CD4-positive, alpha-beta T cell treated with Interleukin-4 for 1 hour (primary cell): ENCODE data around the gene TST.

Experiments used
- DNase-seq, 2 donors: peaks; one replicate each; pipeline ENCODE4 v3.0.0-alpha.2; 2020 to 2022

Gene TST

DNA sequence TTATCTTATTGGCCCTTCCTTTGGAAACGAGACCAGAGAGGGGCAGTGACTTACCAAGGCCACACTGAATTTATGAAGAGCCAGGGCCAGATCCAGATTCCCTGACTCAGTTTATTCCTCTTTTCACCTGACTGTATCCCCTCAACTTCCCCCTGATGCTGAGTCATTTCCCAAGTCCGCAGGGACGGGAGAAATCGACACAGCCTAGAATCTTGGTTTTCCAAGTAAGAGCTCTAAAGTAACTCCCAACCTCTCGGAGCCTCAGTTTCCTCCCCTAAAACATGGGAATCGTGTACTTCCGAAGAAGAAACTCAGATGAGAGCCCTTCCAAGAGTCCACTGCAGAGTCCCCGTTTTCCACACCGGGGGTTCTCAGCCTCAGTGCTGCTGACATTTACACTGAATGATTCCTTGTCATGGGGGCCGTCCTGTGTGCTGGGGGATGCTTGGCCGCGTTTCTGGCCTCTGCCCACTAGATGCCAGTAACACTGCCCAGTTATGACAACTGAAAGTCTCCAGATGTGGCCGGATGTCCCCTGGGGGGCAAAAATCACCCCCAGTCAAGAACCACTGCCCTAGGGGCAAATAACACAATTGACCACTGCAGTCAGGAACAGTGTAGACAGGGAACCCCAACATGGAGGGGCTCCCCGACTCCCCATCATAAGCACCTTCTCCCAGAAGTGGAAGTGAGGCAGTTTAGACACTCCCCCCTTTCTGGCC lies 11.5 kb upstream of the TST start:
- DNase-seq = no peak

- no peak for DNase-seq
These were observed 9.7 kb upstream of the TST start for GRCh38 chr22:37028692-37029674.

DNA sequence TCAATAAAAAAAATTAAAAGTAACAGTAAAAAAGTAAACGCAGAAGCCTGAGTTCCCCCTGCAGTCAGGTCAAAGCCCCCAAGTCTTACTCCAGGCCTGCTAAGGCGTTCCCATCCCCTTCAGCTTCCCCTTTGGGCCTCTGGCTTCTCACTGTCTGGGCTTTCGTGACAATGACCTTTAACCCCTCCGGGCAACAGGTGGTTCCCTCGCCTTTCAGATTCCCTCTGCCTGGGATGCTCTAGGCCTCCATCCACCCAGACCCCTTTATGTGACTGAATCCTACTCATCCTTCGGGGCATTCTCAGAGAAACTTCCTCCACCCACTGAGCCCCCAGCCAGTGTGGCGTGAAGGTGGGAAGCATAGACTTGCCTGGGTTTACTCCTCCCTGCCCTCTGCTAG lies 8.3 kb upstream of the TST start:
- DNase-seq = no peak

DNA sequence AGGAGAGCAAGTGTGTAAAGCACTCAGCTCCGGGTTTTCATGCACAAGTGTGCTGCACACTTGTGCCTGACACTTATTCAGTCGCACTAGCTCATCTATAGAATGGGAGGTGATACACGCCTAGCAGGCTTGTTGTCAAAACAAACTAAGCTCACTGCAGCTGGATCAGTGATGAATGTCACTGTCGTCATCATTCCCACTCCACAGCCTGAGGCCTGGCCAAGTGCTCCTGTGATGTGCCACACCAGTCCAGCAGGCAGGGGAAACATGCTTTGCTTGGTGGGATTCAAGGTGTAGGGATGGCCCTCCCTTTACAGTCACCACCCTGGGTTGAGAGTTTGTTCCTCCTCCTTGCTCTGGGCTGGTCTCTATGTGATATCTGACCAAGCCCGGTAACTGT lies 7.1 kb upstream of the TST start:
- no peak for DNase-seq

GRCh38 chr22:37025500-37026070 lies 6.3 kb upstream of the TST start:
- no peak for DNase-seq

DNA sequence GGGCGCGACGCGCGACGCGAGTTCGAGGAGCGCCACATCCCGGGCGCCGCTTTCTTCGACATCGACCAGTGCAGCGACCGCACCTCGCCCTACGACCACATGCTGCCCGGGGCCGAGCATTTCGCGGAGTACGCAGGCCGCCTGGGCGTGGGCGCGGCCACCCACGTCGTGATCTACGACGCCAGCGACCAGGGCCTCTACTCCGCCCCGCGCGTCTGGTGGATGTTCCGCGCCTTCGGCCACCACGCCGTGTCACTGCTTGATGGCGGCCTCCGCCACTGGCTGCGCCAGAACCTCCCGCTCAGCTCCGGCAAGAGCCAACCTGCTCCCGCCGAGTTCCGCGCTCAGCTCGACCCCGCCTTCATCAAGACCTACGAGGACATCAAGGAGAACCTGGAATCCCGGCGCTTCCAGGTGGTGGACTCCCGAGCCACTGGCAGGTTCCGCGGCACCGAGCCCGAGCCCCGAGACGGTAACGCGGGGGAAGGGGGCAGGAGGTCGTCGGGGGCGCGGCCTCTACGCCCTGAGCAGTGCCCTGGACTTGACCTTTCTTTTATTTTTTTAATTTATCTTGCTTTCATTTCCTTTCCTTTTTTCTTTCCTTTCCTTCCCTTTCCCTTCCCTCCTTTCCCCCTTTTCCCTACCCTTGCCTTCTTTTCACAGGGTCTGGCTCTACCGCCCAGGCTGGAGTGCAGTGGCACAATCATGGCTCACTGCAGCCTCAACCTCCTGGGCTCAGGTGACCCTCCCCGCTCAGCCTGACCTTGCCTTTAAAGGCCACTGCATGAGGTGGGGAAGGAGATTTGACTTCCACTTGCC lies 5.3 kb upstream of the TST start:
- DNase-seq = no peak

DNA sequence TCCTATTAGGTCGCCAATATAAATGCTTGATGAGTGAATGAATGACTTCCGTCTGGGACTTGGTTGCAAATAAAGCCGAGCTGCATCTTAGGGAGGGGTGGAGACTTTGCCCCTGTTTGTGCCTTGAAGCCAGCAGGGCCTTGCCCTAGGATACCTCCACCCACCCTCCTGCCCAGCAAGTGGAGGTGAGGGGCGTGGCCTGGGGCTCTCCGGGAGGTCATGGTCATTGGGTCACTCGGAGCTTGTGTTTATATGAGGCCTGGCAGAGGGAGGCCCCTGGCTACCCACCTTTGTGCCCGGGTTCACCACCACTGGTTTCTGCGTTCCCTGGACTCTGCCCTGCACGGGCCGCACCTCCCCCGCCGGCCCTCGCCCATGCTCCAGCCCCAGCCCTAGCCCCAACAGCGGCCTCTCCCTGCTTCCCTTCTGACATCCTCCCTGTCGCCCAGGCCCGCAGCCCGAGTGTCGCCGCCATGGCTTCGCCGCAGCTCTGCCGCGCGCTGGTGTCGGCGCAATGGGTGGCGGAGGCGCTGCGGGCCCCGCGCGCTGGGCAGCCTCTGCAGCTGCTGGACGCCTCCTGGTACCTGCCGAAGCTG lies 4.6 kb upstream of the TST start:
- no peak for DNase-seq

- no peak for DNase-seq
These were observed 3.5 kb upstream of the TST start for GRCh38 chr22:37022483-37023337.

DNA sequence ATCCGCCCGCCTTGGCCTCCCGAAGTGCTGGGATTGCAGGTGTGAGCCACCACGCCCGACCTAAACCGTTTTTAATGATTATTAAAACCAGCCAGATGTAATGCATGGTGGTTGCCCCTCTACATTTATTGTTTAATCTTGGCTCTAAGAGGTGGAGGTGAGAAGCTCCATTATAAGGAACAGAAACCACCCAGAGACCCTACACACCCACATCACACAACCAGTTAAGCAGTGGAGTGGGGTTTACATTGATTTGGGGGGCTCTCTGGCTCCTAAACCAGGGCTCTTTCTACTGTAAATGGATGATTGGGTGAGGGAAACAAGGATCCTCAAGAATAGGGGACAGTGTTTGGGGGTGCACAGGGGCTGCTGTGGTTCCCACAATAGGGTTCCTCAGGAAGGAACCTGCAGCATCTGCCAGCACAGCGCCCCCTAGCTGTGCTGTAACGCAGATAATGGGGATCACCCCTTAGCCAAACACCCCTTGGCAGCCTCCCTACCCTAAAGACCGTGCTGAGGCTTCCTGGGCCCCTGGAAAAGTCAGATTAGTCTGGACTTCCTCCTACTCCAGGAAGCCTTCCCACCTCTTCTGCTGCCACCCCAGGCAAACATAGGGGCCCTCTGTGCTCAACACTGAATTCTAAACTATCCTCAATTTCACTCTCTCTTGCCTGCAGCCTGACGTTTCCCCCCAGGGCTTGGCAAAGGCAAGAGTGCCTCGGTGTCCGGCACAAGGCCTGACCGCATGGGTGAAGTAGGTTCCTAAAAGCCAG lies 2.6 kb upstream of the TST start:
- DNase-seq = peak; percentile 53 to 63

- no peak for DNase-seq
These were observed 1.8 kb upstream of the TST start for GRCh38 chr22:37021041-37021440.

- no peak for DNase-seq
These were observed 889 bp upstream of the TST start for GRCh38 chr22:37020192-37020479.

GRCh38 chr22:37018815-37019308 lies 385 bp downstream of the TST start:
- DNase-seq = no peak

GRCh38 chr22:37018086-37018814 lies 997 bp downstream of the TST start:
- DNase-seq = no peak

- no peak for DNase-seq
These were observed 1.9 kb downstream of the TST start for GRCh38 chr22:37017356-37017755.

- no peak for DNase-seq
These were observed 2.9 kb downstream of the TST start for GRCh38 chr22:37016134-37016910.

GRCh38 chr22:37015587-37015878 lies 3.7 kb downstream of the TST start:
- DNase-seq = no peak

- DNase-seq = no peak
These were observed 4.2 kb downstream of the TST start for GRCh38 chr22:37014835-37015586.

GRCh38 chr22:37014415-37014806 lies 4.8 kb downstream of the TST start:
- DNase-seq = no peak

- DNase-seq = no peak
These were observed 6.3 kb downstream of the TST start for GRCh38 chr22:37012956-37013355.
